Caco-2 (cell line): ENCODE results near the gene OTOF. TPM values are rescaled to one million over a fixed set of nuclear protein-coding genes. Genes with fewer than 3 reads are reported as not detected.

Source experiments
- BruUV-seq: library from RNA; stranded (reverse); fragments of 400-500 nt; replicated peaks from 2 replicates; lab custom pipeline; 2021; lab: Mats Ljungman, UMichigan
- CTCF ChIA-PET: fragments of 300-600 bp; sonication (Branson Sonifier 250); formaldehyde crosslinking; loops from one replicate; lab custom pipeline; 2022; ENCODE audit warnings: antibody characterized with exemption; lab: Charles Lee
- POLR2A ChIA-PET: fragments of 300-600 bp; sonication (Branson Sonifier 250); formaldehyde crosslinking; loops from one replicate; lab custom pipeline; 2022; ENCODE audit warnings: antibody characterized with exemption; lab: Charles Lee
- DNase-seq, 2 experiments: peaks; one replicate each; pipeline versions ENCODE4 v3.0.0 to v3.0.0-alpha.2; 2020 to 2022
- H3K27me3 ChIP-seq: replicated peaks from 2 replicates; pipeline ENCODE4 v1.6.0; 2011; ENCODE audit warnings: low read length; ENCODE audit not compliant: control insufficient read depth, insufficient read depth
- H3K36me3 ChIP-seq: 2 replicates; pipeline ENCODE4 v1.5.1; 2011; ENCODE audit warnings: low read length; ENCODE audit not compliant: control insufficient read depth, insufficient read depth
- H3K4me1 ChIP-seq: fragments of 250-450 bp; sonication (Bioruptor Pico); 2 replicates; pipeline ENCODE4 v1.5.1; 2020; ENCODE audit warnings: mild to moderate bottlenecking
- H3K4me3 ChIP-seq: 2 replicates; pipeline ENCODE4 v1.5.1; 2011; ENCODE audit warnings: low read depth, mild to moderate bottlenecking, control low read depth, low read length
- H3K9me3 ChIP-seq: fragments of 250-450 bp; sonication (Bioruptor Pico); 2 replicates; pipeline ENCODE4 v1.5.1; 2020; ENCODE audit warnings: mild to moderate bottlenecking, moderate library complexity
- H3K27ac Mint-ChIP-seq: one replicate; pipeline ENCODE4 v1.8.0; 2022; ENCODE audit warnings: mixed read lengths; ENCODE audit not compliant: unreplicated experiment
- H3K27me3 Mint-ChIP-seq: one replicate; pipeline ENCODE4 v1.8.0; 2022; ENCODE audit warnings: mixed read lengths; ENCODE audit not compliant: insufficient read depth, unreplicated experiment
- H3K36me3 Mint-ChIP-seq: one replicate; pipeline ENCODE4 v1.8.0; 2022; ENCODE audit warnings: mild to moderate bottlenecking, mixed read lengths; ENCODE audit not compliant: insufficient read depth, unreplicated experiment
- H3K4me1 Mint-ChIP-seq: one replicate; pipeline ENCODE4 v1.8.0; 2022; ENCODE audit warnings: low read depth, mixed read lengths; ENCODE audit not compliant: unreplicated experiment
- H3K4me3 Mint-ChIP-seq: one replicate; pipeline ENCODE4 v1.8.0; 2022; ENCODE audit warnings: mild to moderate bottlenecking, moderate library complexity, mixed read lengths; ENCODE audit not compliant: unreplicated experiment
- H3K9me3 Mint-ChIP-seq: one replicate; pipeline ENCODE4 v1.8.0; 2022; ENCODE audit warnings: mixed read lengths; ENCODE audit not compliant: unreplicated experiment
- intact Hi-C: fragments of 100-400 bp; cut with micrococcal nuclease; formaldehyde crosslinking; loops from one replicate; pipeline ENCODE4 v1.10.0; 2022; ENCODE audit not compliant: unreplicated experiment
- total RNA-seq: library from RNA; stranded (reverse); gene quantifications from 2 replicates; pipeline ENCODE4 v1.2.3, GENCODE V29; 2022
- TF ChIP-seq, protein P1 (sequence below), 2 experiments: fragments of 200-600 bp in 1 of 2; IDR thresholded peaks; 1 replicate in 1 of 2; 2 replicates in 1 of 2; pipeline versions ENCODE4 v1.5.1 to v1.8.0; 2011 to 2022; ENCODE audit warnings: antibody characterized with exemption in 1 of 2, control low read depth in 1 of 2, inconsistent platforms in 1 of 2, low read depth in 1 of 2, low read length in 1 of 2, mild to moderate bottlenecking in 1 of 2, moderate library complexity in 1 of 2; ENCODE audit not compliant: insufficient read depth in 1 of 2, severe bottlenecking in 1 of 2, unreplicated experiment in 1 of 2

The OTOF gene
- total RNA-seq, 1 experiment from 2014 or later: 0.09 TPM

DNA sequence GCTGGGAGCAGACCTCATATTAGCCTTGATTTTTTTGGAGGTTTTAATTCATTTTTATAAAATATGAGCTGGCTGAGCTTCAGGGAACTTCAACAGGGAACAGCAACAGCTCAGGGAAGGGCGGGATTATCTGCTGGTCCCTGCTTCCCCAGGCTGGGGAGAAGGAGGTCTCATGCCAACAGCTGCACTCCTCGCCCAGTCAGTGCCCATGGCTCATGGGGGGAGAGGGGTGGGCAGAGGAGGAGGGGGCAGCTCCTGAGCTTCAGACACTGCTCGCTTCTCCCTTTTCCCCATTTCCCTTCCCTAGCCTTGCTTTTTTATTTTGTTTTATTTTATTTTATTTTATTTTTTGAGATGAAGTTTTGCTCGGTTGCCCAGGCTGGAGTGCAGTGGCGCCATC is 442 bp upstream of the OTOF start:
- Mint-ChIP-seq H3K27ac (no peak overlapping the region), H3K4me1 (no peaks in the 10 kb centered on the region), H3K9me3 (no peaks in the 10 kb centered on the region), H3K4me3 (no peak overlapping the region), H3K27me3 (no peaks in the 10 kb centered on the region), H3K36me3 (no peaks in the 10 kb centered on the region)
- intact Hi-C loops: no loop called here
- ChIA-PET CTCF (no interaction called here), POLR2A (no interaction called here)
- Histone ChIP-seq H3K4me1 (peaks cover 11% of the 10 kb centered on the region), H3K36me3 (no peaks in the 10 kb centered on the region), H3K9me3 (no peaks in the 10 kb centered on the region), H3K27me3 (no peaks in the 10 kb centered on the region), H3K4me3 (no peak overlapping the region)
- BruUV-seq: no TSS peak
- DNase-seq: no peak
- TF ChIP-seq, protein P1, sequence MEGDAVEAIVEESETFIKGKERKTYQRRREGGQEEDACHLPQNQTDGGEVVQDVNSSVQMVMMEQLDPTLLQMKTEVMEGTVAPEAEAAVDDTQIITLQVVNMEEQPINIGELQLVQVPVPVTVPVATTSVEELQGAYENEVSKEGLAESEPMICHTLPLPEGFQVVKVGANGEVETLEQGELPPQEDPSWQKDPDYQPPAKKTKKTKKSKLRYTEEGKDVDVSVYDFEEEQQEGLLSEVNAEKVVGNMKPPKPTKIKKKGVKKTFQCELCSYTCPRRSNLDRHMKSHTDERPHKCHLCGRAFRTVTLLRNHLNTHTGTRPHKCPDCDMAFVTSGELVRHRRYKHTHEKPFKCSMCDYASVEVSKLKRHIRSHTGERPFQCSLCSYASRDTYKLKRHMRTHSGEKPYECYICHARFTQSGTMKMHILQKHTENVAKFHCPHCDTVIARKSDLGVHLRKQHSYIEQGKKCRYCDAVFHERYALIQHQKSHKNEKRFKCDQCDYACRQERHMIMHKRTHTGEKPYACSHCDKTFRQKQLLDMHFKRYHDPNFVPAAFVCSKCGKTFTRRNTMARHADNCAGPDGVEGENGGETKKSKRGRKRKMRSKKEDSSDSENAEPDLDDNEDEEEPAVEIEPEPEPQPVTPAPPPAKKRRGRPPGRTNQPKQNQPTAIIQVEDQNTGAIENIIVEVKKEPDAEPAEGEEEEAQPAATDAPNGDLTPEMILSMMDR (IDR thresholded peaks at IDR 0.05; ENCODE audit: insufficient read depth in 1 of 2, low read depth in 1 of 2, low read length in 1 of 2, severe bottlenecking in 1 of 2, unreplicated experiment in 1 of 2): no peak

DNA sequence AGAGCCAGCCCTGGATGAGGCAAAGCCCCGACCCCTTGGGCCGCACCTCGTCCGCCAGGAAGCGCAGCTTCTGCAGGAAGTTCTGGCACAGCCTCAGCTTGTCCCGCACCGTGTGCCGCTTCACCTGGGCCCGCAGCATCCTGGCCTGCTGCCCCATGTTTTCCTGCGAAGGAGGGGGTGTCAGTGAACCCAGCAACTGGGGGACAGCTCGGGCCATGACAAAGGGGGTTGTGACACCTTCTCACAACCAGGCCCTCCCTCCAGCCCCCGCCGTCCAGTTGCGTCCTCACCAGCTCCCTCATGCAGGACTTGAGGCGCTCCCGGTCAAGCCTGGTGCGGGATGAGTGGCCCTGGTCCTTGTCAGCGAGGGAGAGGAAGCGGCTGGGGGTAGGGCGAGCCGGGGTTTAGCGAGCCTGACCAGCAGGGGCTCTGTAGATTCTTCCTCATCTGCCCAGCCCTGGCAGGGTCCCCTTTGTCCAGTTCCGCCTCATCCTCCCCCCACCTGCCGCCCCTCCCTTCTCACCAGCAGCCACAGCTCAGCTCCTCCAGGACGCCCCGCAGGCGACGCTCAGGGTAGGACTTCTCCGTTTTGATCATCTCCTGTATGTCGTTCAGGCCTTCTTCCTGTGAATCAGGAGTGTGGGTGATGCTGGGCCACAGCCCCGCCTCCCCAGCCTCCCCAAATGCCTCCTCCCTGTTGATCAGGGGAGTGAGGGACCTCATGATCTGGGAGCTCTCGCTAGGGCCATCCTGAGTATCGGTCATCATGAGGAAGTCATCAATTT is 606 bp downstream of the OTOF start:
- BruUV-seq: no TSS peak
- Mint-ChIP-seq H3K27ac (no peak overlapping the region), H3K4me1 (no peaks in the 10 kb centered on the region), H3K36me3 (no peaks in the 10 kb centered on the region), H3K4me3 (no peak overlapping the region), H3K27me3 (no peaks in the 10 kb centered on the region), H3K9me3 (no peaks in the 10 kb centered on the region)
- TF ChIP-seq, protein P1 (IDR thresholded peaks at IDR 0.05; ENCODE audit: insufficient read depth in 1 of 2, low read depth in 1 of 2, low read length in 1 of 2, severe bottlenecking in 1 of 2, unreplicated experiment in 1 of 2): no peak
- CTCF ChIA-PET: no interaction called here
- Histone ChIP-seq H3K36me3 (no peaks in the 10 kb centered on the region), H3K4me1 (peaks cover 11% of the 10 kb centered on the region), H3K9me3 (no peaks in the 10 kb centered on the region), H3K4me3 (no peak overlapping the region), H3K27me3 (no peaks in the 10 kb centered on the region)
- POLR2A ChIA-PET: no interaction called here
- intact Hi-C loops: no loop called here
- DNase-seq: no peak

DNA sequence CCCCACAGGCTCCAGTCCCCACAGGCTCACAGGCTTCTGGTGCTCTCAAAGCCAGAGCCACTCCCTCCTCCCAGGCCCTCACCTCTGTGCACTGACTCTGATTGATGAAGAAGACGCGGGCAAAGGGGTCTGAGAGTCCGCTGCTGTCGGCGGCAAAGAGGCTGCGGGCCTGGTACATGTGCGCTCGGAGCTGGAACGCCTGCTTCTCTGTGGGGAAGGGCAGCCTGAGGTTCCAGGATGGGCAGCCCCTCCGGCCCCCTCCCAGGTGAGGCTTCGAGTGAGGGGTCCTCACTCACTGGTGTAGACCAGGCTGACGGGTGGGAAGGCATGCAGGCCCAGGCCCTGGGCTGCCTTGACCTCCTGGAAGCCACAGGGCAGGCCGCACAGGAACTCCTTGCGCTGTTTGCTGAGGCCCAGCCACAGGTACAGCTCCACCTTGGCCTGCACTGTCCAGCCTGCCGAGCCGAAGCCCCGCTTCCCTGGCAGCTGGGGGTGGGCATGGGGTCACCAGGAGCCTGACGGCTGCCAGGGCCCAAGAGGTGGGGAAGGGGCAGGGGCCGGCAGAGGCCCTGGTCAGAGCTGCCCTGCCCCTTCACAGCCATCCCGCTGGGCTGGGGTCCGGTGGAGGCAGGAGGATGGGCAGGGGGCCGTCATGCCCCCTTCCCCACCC is 2.0 kb downstream of the OTOF start:
- H3K27ac Mint-ChIP-seq: no peak overlapping the region
- Histone ChIP-seq H3K36me3 (no peaks in the 10 kb centered on the region), H3K27me3 (no peaks in the 10 kb centered on the region), H3K9me3 (no peaks in the 10 kb centered on the region), H3K4me1 (peaks cover 11% of the 10 kb centered on the region), H3K4me3 (no peak overlapping the region)
- H3K36me3 Mint-ChIP-seq: no peaks in the 10 kb centered on the region
- H3K9me3 Mint-ChIP-seq: no peaks in the 10 kb centered on the region
- no peak overlapping the region for H3K4me3 Mint-ChIP-seq
- intact Hi-C loops: no loop called here
- CTCF ChIA-PET: no interaction called here
- BruUV-seq: no TSS peak
- POLR2A ChIA-PET: no interaction called here
- DNase-seq: no peak
- no peaks in the 10 kb centered on the region for H3K4me1 Mint-ChIP-seq
- TF ChIP-seq, protein P1 (IDR thresholded peaks at IDR 0.05; ENCODE audit: insufficient read depth in 1 of 2, low read depth in 1 of 2, low read length in 1 of 2, severe bottlenecking in 1 of 2, unreplicated experiment in 1 of 2): no peak
- H3K27me3 Mint-ChIP-seq: no peaks in the 10 kb centered on the region
